ENCODE measurements around the gene DYNLRB2. TPM values are rescaled to one million over a fixed set of nuclear protein-coding genes. Genes with fewer than 3 reads are reported as not detected.

Gene DYNLRB2
- total RNA-seq (2022) (not detected in 2 replicates), Bru-seq, nascent RNA (percentile 15 among the genes with signal in this experiment), BruChase-seq, experiment 1, labeled RNA remaining after a 6-hour chase (not detected), BruChase-seq, experiment 2, labeled RNA remaining after a 2-hour chase (not detected)
- long read RNA-seq, result 0 reads

GRCh38 chr16:80540516-80541305, at the start of gene DYNLRB2:
TSS of gene DYNLRB2 (plus strand) at chr16:80540993. CDS start at chr16:80541077, 84 bp downstream.
- peaks cover 8% of the 10 kb centered on the region for H3K36me3 Mint-ChIP-seq (ENCODE audit: insufficient read depth, unreplicated experiment)
- CTCF ChIA-PET, result no interaction called here
- no TSS peak for BruUV-seq (replicated peaks)

GRCh38 chr16:80500116-80500859, 40.5 kb upstream of the DYNLRB2 start:
- DNase-seq, result no peak

More at GRCh38 chr16:80540516-80541305, at the start of gene DYNLRB2:
- no peak for TF ChIP-seq CTCF (IDR thresholded peaks at IDR 0.05; ENCODE audit: unreplicated experiment)
- intact Hi-C loops (cut with micrococcal nuclease; ENCODE audit: unreplicated experiment), result no loop called here
- Mint-ChIP-seq H3K4me3 (ENCODE audit: low read depth, unreplicated experiment) (peak within 1 kb of the TSS; percentile 85), H3K4me1 (ENCODE audit: low read depth, unreplicated experiment) (peaks cover 14% of the 10 kb centered on the region), H3K27ac (ENCODE audit: unreplicated experiment) (peak within 1 kb of the TSS; percentile 84), H3K27me3 (ENCODE audit: unreplicated experiment) (peaks cover 21% of the 10 kb centered on the region), H3K9me3 (ENCODE audit: low read depth, unreplicated experiment) (peaks cover 3% of the 10 kb centered on the region)
- peak; percentile 94 for DNase-seq

GRCh38 chr16:80500961-80501525, 39.8 kb upstream of the DYNLRB2 start:
- DNase-seq, result no peak
- Mint-ChIP-seq H3K36me3 (ENCODE audit: insufficient read depth, unreplicated experiment) (no peaks in the 10 kb centered on the region), H3K27me3 (ENCODE audit: unreplicated experiment) (no peaks in the 10 kb centered on the region), H3K4me3 (ENCODE audit: low read depth, unreplicated experiment) (no peak overlapping the region), H3K27ac (ENCODE audit: unreplicated experiment) (no peak overlapping the region), H3K4me1 (ENCODE audit: low read depth, unreplicated experiment) (no peaks in the 10 kb centered on the region), H3K9me3 (ENCODE audit: low read depth, unreplicated experiment) (peaks cover 2% of the 10 kb centered on the region)
- TF ChIP-seq CTCF (IDR thresholded peaks at IDR 0.05; ENCODE audit: unreplicated experiment), result no peak
- no TSS peak for BruUV-seq (replicated peaks)
- intact Hi-C loops (cut with micrococcal nuclease; ENCODE audit: unreplicated experiment), result no loop called here
- CTCF ChIA-PET, result no interaction called here

More at GRCh38 chr16:80500116-80500859, 40.5 kb upstream of the DYNLRB2 start:
- no TSS peak for BruUV-seq (replicated peaks)
- H3K4me1 Mint-ChIP-seq (ENCODE audit: low read depth, unreplicated experiment), result no peaks in the 10 kb centered on the region
- no peaks in the 10 kb centered on the region for H3K36me3 Mint-ChIP-seq (ENCODE audit: insufficient read depth, unreplicated experiment)
- no peaks in the 10 kb centered on the region for H3K27me3 Mint-ChIP-seq (ENCODE audit: unreplicated experiment)
- no peak overlapping the region for H3K4me3 Mint-ChIP-seq (ENCODE audit: low read depth, unreplicated experiment)
- H3K9me3 Mint-ChIP-seq (ENCODE audit: low read depth, unreplicated experiment), result peaks cover 2% of the 10 kb centered on the region
- TF ChIP-seq CTCF (IDR thresholded peaks at IDR 0.05; ENCODE audit: unreplicated experiment), result no peak
- no peak overlapping the region for H3K27ac Mint-ChIP-seq (ENCODE audit: unreplicated experiment)
- CTCF ChIA-PET, result interaction anchor here (0.6 kb wide), 1 partner anchor 782 kb away, joined by 3 read pairs; no protein-coding TSS in a partner anchor
- intact Hi-C loops (cut with micrococcal nuclease; ENCODE audit: unreplicated experiment), result no loop called here

- H3K4me3 Mint-ChIP-seq (ENCODE audit: low read depth, unreplicated experiment), result no peak overlapping the region
- no TSS peak for BruUV-seq (replicated peaks)
- H3K4me1 Mint-ChIP-seq (ENCODE audit: low read depth, unreplicated experiment), result no peaks in the 10 kb centered on the region
- DNase-seq, result no peak
- CTCF ChIA-PET, result no interaction called here
- intact Hi-C loops (cut with micrococcal nuclease; ENCODE audit: unreplicated experiment), result no loop called here
- H3K27me3 Mint-ChIP-seq (ENCODE audit: unreplicated experiment), result peaks cover 2% of the 10 kb centered on the region
- no peaks in the 10 kb centered on the region for H3K36me3 Mint-ChIP-seq (ENCODE audit: insufficient read depth, unreplicated experiment)
- H3K9me3 Mint-ChIP-seq (ENCODE audit: low read depth, unreplicated experiment), result peaks cover 2% of the 10 kb centered on the region
- TF ChIP-seq CTCF (IDR thresholded peaks at IDR 0.05; ENCODE audit: unreplicated experiment), result no peak
- H3K27ac Mint-ChIP-seq (ENCODE audit: unreplicated experiment), result no peak overlapping the region
Measured at GRCh38 chr16:80503107-80503506, 37.7 kb upstream of the DYNLRB2 start.

All from Calu3 (cell line).